Endothelial cell of umbilical vein (primary cell): ENCODE measurements around the gene DDX11. TPM values are rescaled to one million over a fixed set of nuclear protein-coding genes. Genes with fewer than 3 reads are reported as not detected.
"Not testable (repeated sequence)": the region's sequence is repeated elsewhere in the genome, so short reads cannot be mapped to it uniquely, and the experiment has no call there.

ENCODE experiments used
- BruUV-seq: library from RNA; stranded (reverse); fragments of 400-500 nt; replicated peaks from 2 replicates; lab custom pipeline; 2021; lab: Mats Ljungman, UMichigan
- CTCF ChIA-PET: fragments of 300-600, 350-600 bp; sonication (Branson Sonifier 250); formaldehyde crosslinking; loops from one replicate; lab custom pipeline; 2021; ENCODE audit warnings: antibody characterized with exemption, inconsistent platforms; lab: Charles Lee
- POLR2A ChIA-PET: fragments of 300-600, 350-600 bp; sonication (Branson Sonifier 250); formaldehyde crosslinking; loops from one replicate; lab custom pipeline; 2021; ENCODE audit warnings: antibody characterized with exemption, inconsistent platforms; lab: Charles Lee
- DNase-seq: peaks from one replicate; pipeline ENCODE4 v3.0.0-alpha.2; 2011; ENCODE audit warnings: low read depth, low spot score
- FAIRE-seq: peaks from 2 replicates; lab custom pipeline; 2011; peaks lifted over from hg19 to GRCh38; lab: Jason Lieb, UNC
- H2AFZ ChIP-seq: 2 replicates; pipeline ENCODE4 v1.6.0; 2012; ENCODE audit warnings: low read depth, low read length, control low read depth, inconsistent platforms
- H3K27ac ChIP-seq: 2 replicates; pipeline ENCODE4 v1.5.1; 2011; ENCODE audit warnings: low read depth, mild to moderate bottlenecking, control low read depth, low read length, moderate library complexity; ENCODE audit not compliant: insufficient read depth
- H3K27me3 ChIP-seq, 2 experiments: 2 replicates each; pipeline versions ENCODE4 v1.6.0 to v1.6.1; 2011; ENCODE audit warnings: low read length in 2 of 2, mixed read lengths in 1 of 2; ENCODE audit not compliant: control insufficient read depth in 2 of 2, insufficient read depth in 2 of 2
- H3K36me3 ChIP-seq, 2 experiments: 2 replicates in 1 of 2; 3 replicates in 1 of 2; pipeline ENCODE4 v1.5.1; 2011; ENCODE audit warnings: low read length in 2 of 2, mild to moderate bottlenecking in 1 of 2, moderate library complexity in 1 of 2; ENCODE audit not compliant: control insufficient read depth in 2 of 2, insufficient read depth in 2 of 2; ENCODE audit errors: extremely low read depth in 1 of 2
- H3K4me1 ChIP-seq: 3 replicates; pipeline ENCODE4 v1.5.1; 2011; ENCODE audit warnings: mild to moderate bottlenecking, low read length; ENCODE audit not compliant: control insufficient read depth, insufficient read depth; ENCODE audit errors: extremely low read depth
- H3K4me2 ChIP-seq: 2 replicates; pipeline ENCODE4 v1.6.1; 2011; ENCODE audit warnings: low read length, control low read depth, mixed read lengths; ENCODE audit not compliant: insufficient read depth
- H3K4me3 ChIP-seq, 3 experiments: fragments of 200-600 bp in 1 of 3; sonication (generic), shearing (Covaris generic) in 1 of 3; replicated peaks in 1 of 3; 2 replicates each; pipeline ENCODE4 v1.5.1; 2011 to 2016; ENCODE audit warnings: control low read depth in 3 of 3, low read length in 3 of 3, mild to moderate bottlenecking in 2 of 3, inconsistent platforms in 1 of 3, low read depth in 1 of 3, moderate library complexity in 1 of 3; ENCODE audit not compliant: insufficient read depth in 1 of 3
- H3K79me2 ChIP-seq: 2 replicates; pipeline ENCODE4 v1.6.0; 2012; ENCODE audit warnings: low read length, inconsistent platforms; ENCODE audit not compliant: control insufficient read depth, insufficient read depth
- H3K9ac ChIP-seq: replicated peaks from 2 replicates; pipeline ENCODE3; 2011; ENCODE audit warnings: low read length, control low read depth; ENCODE audit not compliant: insufficient read depth; ENCODE audit errors: extremely low read depth
- H3K9me1 ChIP-seq: replicated peaks from 3 replicates; pipeline ENCODE4 v1.6.0; 2011; ENCODE audit warnings: mild to moderate bottlenecking, low read length; ENCODE audit not compliant: control insufficient read depth, insufficient read depth; ENCODE audit errors: extremely low read depth
- H3K9me3 ChIP-seq: replicated peaks from 2 replicates; pipeline ENCODE4 v1.5.1; 2012; ENCODE audit warnings: low read length, inconsistent platforms; ENCODE audit not compliant: control insufficient read depth, insufficient read depth
- H4K20me1 ChIP-seq: replicated peaks from 2 replicates; pipeline ENCODE3; 2011; ENCODE audit warnings: mild to moderate bottlenecking, low read length; ENCODE audit not compliant: control insufficient read depth, insufficient read depth; ENCODE audit errors: extremely low read depth
- EZH2 ChIP-seq: IDR thresholded peaks from 2 replicates; pipeline ENCODE4 v1.6.1; 2012; ENCODE audit warnings: borderline replicate concordance, low read depth, mild to moderate bottlenecking, moderate library complexity, low read length, inconsistent platforms; ENCODE audit not compliant: severe bottlenecking
- FOS ChIP-seq: IDR thresholded peaks from 2 replicates; pipeline ENCODE4 v1.6.1; 2011; ENCODE audit warnings: mild to moderate bottlenecking, low read length, moderate library complexity, borderline replicate concordance; ENCODE audit not compliant: insufficient read depth
- GATA2 ChIP-seq: IDR thresholded peaks from 2 replicates; pipeline ENCODE4 v1.7.0; 2011; ENCODE audit warnings: low read depth, mild to moderate bottlenecking, moderate library complexity, mixed read lengths, low read length; ENCODE audit not compliant: insufficient read length, insufficient read depth
- JUN ChIP-seq: IDR thresholded peaks from 2 replicates; pipeline ENCODE4 v1.6.1; 2011; ENCODE audit warnings: borderline replicate concordance, low read depth; ENCODE audit not compliant: insufficient read length, insufficient read depth
- MYC ChIP-seq: IDR thresholded peaks from one replicate; pipeline ENCODE4 v1.6.1; 2011; ENCODE audit warnings: mild to moderate bottlenecking, low read depth, low read length
- POLR2A ChIP-seq: IDR thresholded peaks from 2 replicates; pipeline ENCODE4 v1.6.1; 2012; ENCODE audit warnings: low read depth, mild to moderate bottlenecking, control low read depth, low read length
- POLR2AphosphoS5 ChIP-seq: IDR thresholded peaks from 2 replicates; pipeline ENCODE4 v1.6.1; 2012; ENCODE audit warnings: low read depth, mild to moderate bottlenecking, control low read depth, low read length, moderate library complexity; ENCODE audit not compliant: insufficient read depth
- dilution Hi-C: fragments of 300-500 bp; cut with MboI; formaldehyde crosslinking; loops from one replicate; pipeline ENCODE4 v1.15.0; 2019; ENCODE audit warnings: low sequenced_read_pairs; ENCODE audit not compliant: extremely low pct_ligation_motif_present
- intact Hi-C: fragments of 100-400 bp; cut with micrococcal nuclease; formaldehyde crosslinking; loops from one replicate; pipeline ENCODE4 v1.10.0; 2022
- polyA plus RNA-seq, 4 experiments: library from polyadenylated mRNA; depleted of rRNA in 3 of 4; stranded (reverse) in 3 of 4; unstranded in 1 of 4; fragments of >200 nt; gene quantifications; 2 replicates each; pipeline versions ENCODE4 v1.2.1 to v1.2.3, GENCODE V29; 2011 to 2012; ENCODE audit warnings: missing spikeins in 1 of 4
- total RNA-seq: library from RNA; stranded (reverse); gene quantifications from 2 replicates; pipeline ENCODE4 v1.2.3, GENCODE V29; 2021
- TF ChIP-seq, protein P1 (sequence below), 2 donors: IDR thresholded peaks; 1 replicate in 1 of 2; 2 replicates in 1 of 2; pipeline ENCODE4 v1.5.1; 2011; ENCODE audit warnings: low read length in 2 of 2, mild to moderate bottlenecking in 2 of 2, moderate library complexity in 2 of 2, control low read depth in 1 of 2, inconsistent platforms in 1 of 2, low read depth in 1 of 2; ENCODE audit not compliant: insufficient read depth in 1 of 2; ENCODE audit errors: extremely low read depth in 1 of 2

Gene DDX11
- total and polyA plus RNA-seq, 2 donors (not counting 3 experiments of a cell fraction or from before 2014, with no cell fraction given), result 20.8 to 71.4 TPM

DNA sequence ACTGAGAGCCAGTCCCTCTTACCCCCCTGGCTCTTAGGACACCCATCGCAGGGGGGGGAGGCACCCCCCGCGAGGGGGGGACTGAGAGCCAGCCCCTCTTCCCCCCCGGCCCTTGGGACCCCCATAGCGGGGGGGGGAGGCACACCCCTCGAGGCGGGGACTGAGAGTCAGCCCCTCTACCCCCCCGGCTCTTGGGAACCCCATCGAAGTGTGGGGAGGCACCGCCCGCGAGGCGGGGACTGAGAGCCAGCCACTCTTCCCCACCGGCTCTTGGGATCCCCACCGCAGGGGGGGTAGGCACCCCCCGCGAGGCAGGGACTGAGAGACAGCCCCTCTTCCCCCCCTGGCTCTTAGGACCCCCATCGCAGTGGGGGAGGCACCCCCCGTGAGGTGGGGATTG, 48.8 kb downstream of the DDX11 start:
- POLR2A ChIA-PET, result no interaction called here
- no peaks in the 10 kb centered on the region for H4K20me1 ChIP-seq
- H3K9ac ChIP-seq, result no peak overlapping the region
- H2AFZ ChIP-seq, result no peak overlapping the region
- no peak overlapping the region for H3K4me3 ChIP-seq
- TF ChIP-seq EZH2 (no peak), MYC (no peak), JUN (no peak), POLR2A (no peak), FOS (no peak), POLR2AphosphoS5 (no peak), GATA2 (no peak)
- TF ChIP-seq, protein P1, sequence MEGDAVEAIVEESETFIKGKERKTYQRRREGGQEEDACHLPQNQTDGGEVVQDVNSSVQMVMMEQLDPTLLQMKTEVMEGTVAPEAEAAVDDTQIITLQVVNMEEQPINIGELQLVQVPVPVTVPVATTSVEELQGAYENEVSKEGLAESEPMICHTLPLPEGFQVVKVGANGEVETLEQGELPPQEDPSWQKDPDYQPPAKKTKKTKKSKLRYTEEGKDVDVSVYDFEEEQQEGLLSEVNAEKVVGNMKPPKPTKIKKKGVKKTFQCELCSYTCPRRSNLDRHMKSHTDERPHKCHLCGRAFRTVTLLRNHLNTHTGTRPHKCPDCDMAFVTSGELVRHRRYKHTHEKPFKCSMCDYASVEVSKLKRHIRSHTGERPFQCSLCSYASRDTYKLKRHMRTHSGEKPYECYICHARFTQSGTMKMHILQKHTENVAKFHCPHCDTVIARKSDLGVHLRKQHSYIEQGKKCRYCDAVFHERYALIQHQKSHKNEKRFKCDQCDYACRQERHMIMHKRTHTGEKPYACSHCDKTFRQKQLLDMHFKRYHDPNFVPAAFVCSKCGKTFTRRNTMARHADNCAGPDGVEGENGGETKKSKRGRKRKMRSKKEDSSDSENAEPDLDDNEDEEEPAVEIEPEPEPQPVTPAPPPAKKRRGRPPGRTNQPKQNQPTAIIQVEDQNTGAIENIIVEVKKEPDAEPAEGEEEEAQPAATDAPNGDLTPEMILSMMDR (IDR thresholded peaks at IDR 0.05; ENCODE audit: extremely low read depth in 1 of 2, insufficient read depth in 1 of 2, low read depth in 1 of 2, low read length in 2 of 2), result no peak
- no TSS peak for BruUV-seq
- no peak for DNase-seq
- H3K9me1 ChIP-seq, result no peaks in the 10 kb centered on the region
- no peak overlapping the region for H3K4me2 ChIP-seq
- no peaks in the 10 kb centered on the region for H3K36me3 ChIP-seq
- no peak for FAIRE-seq
- dilution Hi-C loops (no loop called here), intact Hi-C loops (no loop called here)
- H3K9me3 ChIP-seq, result no peaks in the 10 kb centered on the region
- H3K4me1 ChIP-seq, result peaks cover under 1% of the 10 kb centered on the region
- CTCF ChIA-PET, result no interaction called here
- peaks cover 15 to 18% of the 10 kb centered on the region in 2 experiments for H3K27me3 ChIP-seq
- H3K79me2 ChIP-seq, result no peaks in the 10 kb centered on the region
- no peak overlapping the region for H3K27ac ChIP-seq

DNA sequence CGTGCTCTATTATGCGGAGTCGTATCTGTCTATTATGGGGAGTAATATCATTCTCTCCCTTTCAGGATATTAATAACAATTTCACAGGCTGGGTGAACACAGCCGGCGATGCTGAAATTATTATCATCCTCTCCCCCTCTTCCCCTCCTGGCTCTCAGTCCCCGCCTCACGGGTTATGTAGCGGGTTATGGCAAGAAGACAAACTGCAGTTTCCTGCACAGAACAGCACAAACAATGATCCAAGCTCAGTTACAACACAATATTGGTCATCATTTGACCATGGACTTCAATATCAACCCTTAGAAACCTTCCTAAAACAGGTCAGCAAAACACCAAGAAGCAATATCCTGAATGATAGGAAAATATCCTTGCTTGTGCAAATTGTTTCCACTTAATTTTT, 50.5 kb downstream of the DDX11 start:
- H4K20me1 ChIP-seq, DNase-seq, BruUV-seq, H3K27ac ChIP-seq, POLR2A ChIA-PET, FAIRE-seq, CTCF ChIA-PET, H3K27me3 ChIP-seq, dilution Hi-C loops, H3K9ac ChIP-seq, H3K36me3 ChIP-seq, intact Hi-C loops, H3K9me3 ChIP-seq, H3K4me3 ChIP-seq, H2AFZ ChIP-seq, H3K4me1 ChIP-seq, H3K4me2 ChIP-seq, H3K9me1 ChIP-seq, H3K79me2 ChIP-seq: not testable (repeated sequence)

DNA sequence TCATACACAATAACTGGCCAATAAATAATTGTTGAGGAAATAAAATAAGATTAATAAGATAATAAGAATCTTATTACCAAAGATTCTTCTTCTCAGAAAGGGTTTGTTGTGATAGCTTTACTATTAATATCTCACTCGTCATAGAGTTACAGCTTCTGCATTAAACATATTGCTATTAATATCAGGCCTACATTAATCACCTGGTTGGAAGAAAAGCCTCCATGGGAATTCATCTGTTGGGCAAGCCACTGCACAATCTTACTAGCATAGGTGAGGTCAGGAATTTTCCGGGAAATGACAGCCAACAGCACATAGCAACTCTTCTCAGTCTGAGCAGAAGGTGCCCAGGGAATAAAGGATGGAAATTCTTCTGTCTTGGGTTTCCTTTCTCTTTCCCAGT, 51.5 kb downstream of the DDX11 start:
- H2AFZ ChIP-seq, H3K4me2 ChIP-seq, H3K9ac ChIP-seq, H3K4me3 ChIP-seq, CTCF ChIA-PET, DNase-seq, BruUV-seq, H3K27ac ChIP-seq, H4K20me1 ChIP-seq, intact Hi-C loops, H3K9me1 ChIP-seq, POLR2A ChIA-PET, H3K36me3 ChIP-seq, H3K4me1 ChIP-seq, H3K79me2 ChIP-seq, FAIRE-seq, dilution Hi-C loops, H3K9me3 ChIP-seq, H3K27me3 ChIP-seq: not testable (repeated sequence)
